GM19463 (cell line): ENCODE results near the gene PICK1.
"Not testable (repeated sequence)": the region's sequence is repeated elsewhere in the genome, so short reads cannot be mapped to it uniquely, and the experiment has no call there.

ENCODE experiments used
- ATAC-seq: cut with Tn5 transposase; IDR thresholded peaks from one replicate; pipeline ENCODE4 v1.9.1; 2021; ENCODE audit warnings: mild to moderate bottlenecking, moderate library complexity; ENCODE audit not compliant: unreplicated experiment

PICK1 gene

GRCh38 chr22:38030311-38031133, 26.7 kb upstream of the PICK1 start:
- ATAC-seq = no peak

- ATAC-seq = no peak
Observed at GRCh38 chr22:38031491-38031890, 25.7 kb upstream of the PICK1 start.

- ATAC-seq = no peak
Observed at GRCh38 chr22:38032681-38033521, 24.3 kb upstream of the PICK1 start.

- ATAC-seq = no peak
Observed at GRCh38 chr22:38033522-38034277, 23.5 kb upstream of the PICK1 start.

GRCh38 chr22:38034278-38034882, 22.8 kb upstream of the PICK1 start:
- ATAC-seq = no peak

GRCh38 chr22:38034884-38035529, 22.2 kb upstream of the PICK1 start:
- no peak for ATAC-seq

- ATAC-seq = no peak
Observed at GRCh38 chr22:38035530-38035885, 21.7 kb upstream of the PICK1 start.

GRCh38 chr22:38036392-38037062, 20.7 kb upstream of the PICK1 start:
- no peak for ATAC-seq

- not testable (repeated sequence) for ATAC-seq
Observed at GRCh38 chr22:38037367-38038150, 19.6 kb upstream of the PICK1 start.

- no peak for ATAC-seq
Observed at GRCh38 chr22:38038426-38038825, 18.8 kb upstream of the PICK1 start.

- ATAC-seq = no peak
Observed at GRCh38 chr22:38038890-38039812, 18.1 kb upstream of the PICK1 start.

- ATAC-seq = no peak
Observed at GRCh38 chr22:38040953-38041759, 16.0 kb upstream of the PICK1 start.

- ATAC-seq = no peak
Observed at GRCh38 chr22:38041760-38042487, 15.3 kb upstream of the PICK1 start.

GRCh38 chr22:38042488-38042790, 14.8 kb upstream of the PICK1 start:
- no peak for ATAC-seq

GRCh38 chr22:38043151-38044039, 13.8 kb upstream of the PICK1 start:
- no peak for ATAC-seq
